Fibroblast of villous mesenchyme (primary cell): ENCODE data around the gene RAP1GAP2. TPM values are rescaled to one million over a fixed set of nuclear protein-coding genes. Genes with fewer than 3 reads are reported as not detected.

Source experiments
- DNase-seq: peaks from one replicate; pipeline ENCODE4 v3.0.0-alpha.2; 2010; ENCODE audit warnings: low read depth
- H3K4me3 ChIP-seq: 2 replicates; pipeline ENCODE4 v1.5.1; 2011; ENCODE audit warnings: low read depth, mild to moderate bottlenecking, low read length
- total RNA-seq: library from RNA; depleted of rRNA; stranded (reverse); fragments of >200 nt; gene quantifications from 2 replicates; pipeline ENCODE4 v1.2.3, GENCODE V29; 2012
- TF ChIP-seq, protein P1 (sequence below): IDR thresholded peaks from 2 replicates; pipeline ENCODE4 v1.5.1; 2012; ENCODE audit warnings: low read depth, mild to moderate bottlenecking, low read length; ENCODE audit not compliant: insufficient read depth

RAP1GAP2 gene
- total RNA-seq, 1 donor = 5.2 TPM

DNA sequence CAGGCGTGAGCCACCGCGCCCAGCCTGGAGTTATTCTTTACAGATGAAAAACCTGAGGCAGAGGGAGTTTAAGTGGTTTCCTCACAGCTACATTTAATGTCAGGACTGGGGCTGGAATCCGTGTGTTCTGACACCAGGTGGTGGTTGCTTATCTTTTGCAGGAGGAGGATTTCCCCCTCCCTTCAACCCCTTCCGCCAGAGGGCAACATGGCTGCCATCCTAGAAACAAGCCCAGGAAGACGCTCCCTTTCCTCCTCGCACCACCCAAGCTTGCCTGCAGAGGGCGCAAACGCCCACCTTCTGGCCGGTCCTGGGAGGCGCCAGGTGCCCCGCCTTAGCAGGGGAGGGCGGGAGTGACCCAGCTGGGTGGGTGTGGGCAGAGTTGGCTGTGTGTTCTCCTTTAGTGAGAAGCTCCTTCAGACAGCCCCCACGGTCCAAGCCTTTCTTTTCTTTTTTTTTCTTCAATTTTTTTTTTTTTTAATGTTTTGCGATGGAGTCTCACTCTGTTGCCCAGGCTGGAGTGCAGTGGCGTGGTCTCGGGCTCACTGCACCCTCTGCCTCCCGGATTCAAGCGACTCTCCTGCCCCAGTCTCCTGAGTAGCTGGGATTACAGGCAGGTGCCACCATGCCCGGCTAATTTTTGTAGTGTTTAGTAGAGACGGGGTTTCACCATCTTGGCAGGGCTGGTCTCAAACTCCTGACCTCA is 9.9 kb upstream of the RAP1GAP2 start:
- TF ChIP-seq, protein P1, sequence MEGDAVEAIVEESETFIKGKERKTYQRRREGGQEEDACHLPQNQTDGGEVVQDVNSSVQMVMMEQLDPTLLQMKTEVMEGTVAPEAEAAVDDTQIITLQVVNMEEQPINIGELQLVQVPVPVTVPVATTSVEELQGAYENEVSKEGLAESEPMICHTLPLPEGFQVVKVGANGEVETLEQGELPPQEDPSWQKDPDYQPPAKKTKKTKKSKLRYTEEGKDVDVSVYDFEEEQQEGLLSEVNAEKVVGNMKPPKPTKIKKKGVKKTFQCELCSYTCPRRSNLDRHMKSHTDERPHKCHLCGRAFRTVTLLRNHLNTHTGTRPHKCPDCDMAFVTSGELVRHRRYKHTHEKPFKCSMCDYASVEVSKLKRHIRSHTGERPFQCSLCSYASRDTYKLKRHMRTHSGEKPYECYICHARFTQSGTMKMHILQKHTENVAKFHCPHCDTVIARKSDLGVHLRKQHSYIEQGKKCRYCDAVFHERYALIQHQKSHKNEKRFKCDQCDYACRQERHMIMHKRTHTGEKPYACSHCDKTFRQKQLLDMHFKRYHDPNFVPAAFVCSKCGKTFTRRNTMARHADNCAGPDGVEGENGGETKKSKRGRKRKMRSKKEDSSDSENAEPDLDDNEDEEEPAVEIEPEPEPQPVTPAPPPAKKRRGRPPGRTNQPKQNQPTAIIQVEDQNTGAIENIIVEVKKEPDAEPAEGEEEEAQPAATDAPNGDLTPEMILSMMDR = peak; percentile 83
- peak; percentile 81 for DNase-seq
- no peak overlapping the region for H3K4me3 ChIP-seq

- TF ChIP-seq, protein P1 = no peak
- DNase-seq = peak; percentile 48
- no peak overlapping the region for H3K4me3 ChIP-seq
These were observed 6.5 kb upstream of the RAP1GAP2 start for GRCh38 chr17:2789700-2790099.

DNA sequence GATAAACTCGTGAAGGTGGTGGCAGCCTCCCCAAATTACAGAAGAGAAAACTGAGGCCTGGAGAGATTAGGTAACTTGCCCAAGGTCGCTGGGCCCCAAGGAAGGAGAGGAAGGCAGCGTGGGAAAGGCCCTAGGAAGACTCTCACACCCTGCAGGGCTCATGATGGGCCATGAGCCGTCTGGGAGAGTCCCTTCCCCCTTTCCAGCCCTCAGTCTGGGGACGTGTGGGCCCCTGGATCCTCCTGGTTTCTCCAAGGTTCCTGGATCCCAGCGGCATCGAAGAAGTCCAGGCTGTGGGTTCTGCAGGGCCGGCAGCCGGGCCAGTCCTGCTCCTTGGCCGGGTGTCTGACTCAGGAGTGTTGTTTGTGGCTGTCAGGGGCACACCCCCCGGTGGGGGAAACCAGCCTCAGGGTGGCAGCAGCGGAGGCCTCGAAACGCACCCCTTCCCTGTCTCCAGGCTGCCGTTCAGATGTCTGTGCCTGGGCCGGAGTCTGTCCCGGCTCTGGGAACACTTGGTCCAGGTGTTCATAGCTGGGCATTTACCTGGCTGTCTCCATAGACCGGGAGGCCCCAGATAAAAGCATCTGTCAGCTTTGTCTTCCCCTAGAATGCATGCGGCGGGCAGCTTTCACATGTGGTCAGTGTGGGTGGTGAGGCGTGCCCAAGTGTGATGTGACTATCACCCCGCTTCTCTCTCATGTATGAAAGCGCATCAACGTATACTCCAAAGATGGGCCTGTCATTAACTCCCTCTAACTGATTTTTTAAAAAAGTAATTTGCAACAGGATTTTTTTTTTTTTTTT is 3.7 kb upstream of the RAP1GAP2 start:
- TF ChIP-seq, protein P1 = no peak
- no peak for DNase-seq
- H3K4me3 ChIP-seq = no peak overlapping the region

DNA sequence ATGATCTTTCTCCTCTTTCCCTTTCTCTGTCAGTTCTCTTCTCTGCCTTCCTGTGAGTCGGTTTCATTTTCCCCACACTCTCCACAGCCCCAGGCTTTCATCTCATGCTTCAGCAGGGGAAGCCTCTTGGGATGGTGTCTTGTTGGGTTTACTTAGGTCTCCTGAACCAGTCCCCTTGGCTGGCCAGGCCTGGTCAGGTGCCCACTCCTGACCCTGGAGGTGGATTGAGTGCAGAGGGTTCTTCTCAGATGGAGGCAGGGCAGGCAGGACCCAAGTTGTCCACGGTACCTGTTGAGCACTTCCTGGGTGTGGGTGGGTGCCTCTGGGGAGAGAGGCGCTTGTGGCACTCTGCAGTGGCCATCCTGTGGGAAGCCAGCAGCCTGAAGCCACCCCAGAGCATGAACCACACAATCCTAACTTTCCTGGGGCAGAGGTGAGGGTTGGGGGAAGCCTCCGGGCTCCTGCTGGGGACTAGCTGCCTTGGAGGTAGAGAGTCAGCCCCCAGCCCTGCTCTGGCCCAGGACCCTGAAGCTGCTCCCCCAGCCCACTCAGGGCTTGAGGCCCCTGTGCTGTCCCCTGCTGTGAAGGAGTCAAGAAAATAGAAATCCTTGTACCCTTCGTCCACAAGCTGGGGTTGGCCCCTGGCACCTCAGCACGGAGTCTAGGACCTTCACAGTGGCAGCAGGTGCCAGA is 2.0 kb upstream of the RAP1GAP2 start:
- no peak for DNase-seq
- TF ChIP-seq, protein P1 = no peak

GRCh38 chr17:2795441-2796163 is 636 bp upstream of the RAP1GAP2 start:
- no peak for DNase-seq
- TF ChIP-seq, protein P1 = no peak
- no peak overlapping the region for H3K4me3 ChIP-seq

More for the DNA sequence above, 2.0 kb upstream of the RAP1GAP2 start:
- no peak overlapping the region for H3K4me3 ChIP-seq

- no peak overlapping the region for H3K4me3 ChIP-seq
These were observed 988 bp downstream of the RAP1GAP2 start for GRCh38 chr17:2797226-2797625.

More at GRCh38 chr17:2797226-2797625, 988 bp downstream of the RAP1GAP2 start:
- no peak for DNase-seq
- TF ChIP-seq, protein P1 = no peak
